ENCODE data around the gene FZD2.
A peak's percentile ranks its signal among the peaks of the same experiment; 100 is the strongest.
"Not testable (repeated sequence)": the region's sequence is repeated elsewhere in the genome, so short reads cannot be mapped to it uniquely, and the experiment has no call there.

Gene FZD2

GRCh38 chr17:44561237-44561623, 3.9 kb downstream of the FZD2 start:
- Histone ChIP-seq H3K4me1 (ENCODE audit: insufficient read depth, low read length) (peaks cover 29% of the 10 kb centered on the region), H3K36me3 (ENCODE audit: insufficient read depth, low read length) (no peaks in the 10 kb centered on the region), H3K9me3 (ENCODE audit: insufficient read depth, low read depth, low read length) (peaks cover 12% of the 10 kb centered on the region; the same call in 1 of the 2 replicates), H3K27me3 (ENCODE audit: insufficient read depth, low read length) (peaks cover 63% of the 10 kb centered on the region), H3K9ac (ENCODE audit: low read depth, low read length) (no peak overlapping the region), H3K27ac (ENCODE audit: low read depth, low read length) (no peak overlapping the region), H3K4me3 (ENCODE audit: low read length) (peak overlapping the region; percentile 80; the same call in 1 of the 2 replicates)
- WGBS: 8% methylated on average over 2 of the region's 3 CpGs

- Histone ChIP-seq H3K9me3 (ENCODE audit: insufficient read depth, low read depth, low read length) (peaks cover 15% of the 10 kb centered on the region; the same call in 1 of the 2 replicates), H3K27ac (ENCODE audit: low read depth, low read length) (no peak overlapping the region), H3K4me3 (ENCODE audit: low read length) (no peak overlapping the region), H3K9ac (ENCODE audit: low read depth, low read length) (no peak overlapping the region), H3K27me3 (ENCODE audit: insufficient read depth, low read length) (peaks cover 44% of the 10 kb centered on the region), H3K4me1 (ENCODE audit: insufficient read depth, low read length) (peaks cover 29% of the 10 kb centered on the region), H3K36me3 (ENCODE audit: insufficient read depth, low read length) (no peaks in the 10 kb centered on the region)
- 63% methylated on average over 6 of the region's 7 CpGs for WGBS
Measured at GRCh38 chr17:44564429-44564828, 7.1 kb downstream of the FZD2 start.

- Histone ChIP-seq H3K4me1 (ENCODE audit: insufficient read depth, low read length) (peaks cover 19% of the 10 kb centered on the region), H3K9ac (ENCODE audit: low read depth, low read length) (no peak overlapping the region), H3K4me3 (ENCODE audit: low read length) (no peak overlapping the region), H3K27me3 (ENCODE audit: insufficient read depth, low read length) (peaks cover 29% of the 10 kb centered on the region), H3K27ac (ENCODE audit: low read depth, low read length) (no peak overlapping the region), H3K9me3 (ENCODE audit: insufficient read depth, low read depth, low read length) (peaks cover 15% of the 10 kb centered on the region; the same call in 1 of the 2 replicates), H3K36me3 (ENCODE audit: insufficient read depth, low read length) (no peaks in the 10 kb centered on the region)
- WGBS: 86% methylated on average over 14 of the region's 14 CpGs
Measured at GRCh38 chr17:44565866-44566443, 8.7 kb downstream of the FZD2 start.

GRCh38 chr17:44568311-44568944, 11.1 kb downstream of the FZD2 start:
- not testable (repeated sequence) for H3K36me3 ChIP-seq (ENCODE audit: insufficient read depth, low read length); H3K4me3 ChIP-seq (ENCODE audit: low read length); H3K4me1 ChIP-seq (ENCODE audit: insufficient read depth, low read length); H3K27ac ChIP-seq (ENCODE audit: low read depth, low read length); H3K27me3 ChIP-seq (ENCODE audit: insufficient read depth, low read length); H3K9ac ChIP-seq (ENCODE audit: low read depth, low read length)
- WGBS: 91% methylated on average over 23 of the region's 23 CpGs
- peaks cover 15% of the 10 kb centered on the region; the same call in 1 of the 2 replicates for H3K9me3 ChIP-seq (ENCODE audit: insufficient read depth, low read depth, low read length)

GRCh38 chr17:44568945-44569858, 11.9 kb downstream of the FZD2 start:
- Histone ChIP-seq H3K27me3 (ENCODE audit: insufficient read depth, low read length) (no peaks in the 10 kb centered on the region; the same call in 1 of the 2 replicates), H3K4me1 (ENCODE audit: insufficient read depth, low read length) (no peaks in the 10 kb centered on the region), H3K27ac (ENCODE audit: low read depth, low read length) (no peak overlapping the region; the same call in 1 of the 2 replicates), H3K9ac (ENCODE audit: low read depth, low read length) (no peak overlapping the region), H3K36me3 (ENCODE audit: insufficient read depth, low read length) (no peaks in the 10 kb centered on the region), H3K9me3 (ENCODE audit: insufficient read depth, low read depth, low read length) (peaks cover 15% of the 10 kb centered on the region; the same call in 1 of the 2 replicates), H3K4me3 (ENCODE audit: low read length) (no peak overlapping the region)
- 62% methylated on average over 23 of the region's 26 CpGs for WGBS

GRCh38 chr17:44572801-44573200, 15.5 kb downstream of the FZD2 start:
- 93% methylated on average over 2 of the region's 2 CpGs for WGBS
- Histone ChIP-seq H3K27ac (ENCODE audit: low read depth, low read length) (no peak overlapping the region), H3K9me3 (ENCODE audit: insufficient read depth, low read depth, low read length) (peaks cover 3% of the 10 kb centered on the region; the same call in 1 of the 2 replicates), H3K9ac (ENCODE audit: low read depth, low read length) (no peak overlapping the region), H3K4me1 (ENCODE audit: insufficient read depth, low read length) (no peaks in the 10 kb centered on the region), H3K4me3 (ENCODE audit: low read length) (no peak overlapping the region), H3K27me3 (ENCODE audit: insufficient read depth, low read length) (no peaks in the 10 kb centered on the region), H3K36me3 (ENCODE audit: insufficient read depth, low read length) (no peaks in the 10 kb centered on the region)

GRCh38 chr17:44575403-44575802, 18.1 kb downstream of the FZD2 start:
- H3K36me3 ChIP-seq (ENCODE audit: insufficient read depth, low read length): no peaks in the 10 kb centered on the region

GRCh38 chr17:44578947-44579346, 21.7 kb downstream of the FZD2 start:
- no peak overlapping the region for H3K27ac ChIP-seq (ENCODE audit: low read depth, low read length)
- no peaks in the 10 kb centered on the region for H3K27me3 ChIP-seq (ENCODE audit: insufficient read depth, low read length)
- no peak overlapping the region for H3K9ac ChIP-seq (ENCODE audit: low read depth, low read length)
- H3K36me3 ChIP-seq (ENCODE audit: insufficient read depth, low read length): no peaks in the 10 kb centered on the region
- H3K4me1 ChIP-seq (ENCODE audit: insufficient read depth, low read length): no peaks in the 10 kb centered on the region
- H3K4me3 ChIP-seq (ENCODE audit: low read length): no peak overlapping the region
- 65% methylated on average over 3 of the region's 4 CpGs for WGBS
- H3K9me3 ChIP-seq (ENCODE audit: insufficient read depth, low read depth, low read length): no peaks in the 10 kb centered on the region

More at GRCh38 chr17:44575403-44575802, 18.1 kb downstream of the FZD2 start:
- no peak overlapping the region for H3K9ac ChIP-seq (ENCODE audit: low read depth, low read length)
- WGBS: 88% methylated on average over 1 of the region's 2 CpGs
- no peak overlapping the region for H3K27ac ChIP-seq (ENCODE audit: low read depth, low read length)
- H3K27me3 ChIP-seq (ENCODE audit: insufficient read depth, low read length): no peaks in the 10 kb centered on the region
- H3K9me3 ChIP-seq (ENCODE audit: insufficient read depth, low read depth, low read length): no peaks in the 10 kb centered on the region
- no peak overlapping the region for H3K4me3 ChIP-seq (ENCODE audit: low read length)
- H3K4me1 ChIP-seq (ENCODE audit: insufficient read depth, low read length): no peaks in the 10 kb centered on the region

- Histone ChIP-seq H3K27me3 (ENCODE audit: insufficient read depth, low read length) (no peaks in the 10 kb centered on the region), H3K9ac (ENCODE audit: low read depth, low read length) (no peak overlapping the region), H3K27ac (ENCODE audit: low read depth, low read length) (no peak overlapping the region), H3K36me3 (ENCODE audit: insufficient read depth, low read length) (no peaks in the 10 kb centered on the region), H3K4me3 (ENCODE audit: low read length) (no peak overlapping the region), H3K9me3 (ENCODE audit: insufficient read depth, low read depth, low read length) (no peaks in the 10 kb centered on the region), H3K4me1 (ENCODE audit: insufficient read depth, low read length) (peaks cover 4% of the 10 kb centered on the region; the same call in 1 of the 2 replicates)
- WGBS: 92% methylated on average over 11 of the region's 11 CpGs
Measured at GRCh38 chr17:44581868-44582267, 24.6 kb downstream of the FZD2 start.

- no peak overlapping the region for H3K4me3 ChIP-seq (ENCODE audit: low read length)
- H3K36me3 ChIP-seq (ENCODE audit: insufficient read depth, low read length): no peaks in the 10 kb centered on the region
- peaks cover 4% of the 10 kb centered on the region; the same call in 1 of the 2 replicates for H3K4me1 ChIP-seq (ENCODE audit: insufficient read depth, low read length)
- no peaks in the 10 kb centered on the region for H3K9me3 ChIP-seq (ENCODE audit: insufficient read depth, low read depth, low read length)
- no peaks in the 10 kb centered on the region for H3K27me3 ChIP-seq (ENCODE audit: insufficient read depth, low read length)
- H3K9ac ChIP-seq (ENCODE audit: low read depth, low read length): no peak overlapping the region
- no peak overlapping the region for H3K27ac ChIP-seq (ENCODE audit: low read depth, low read length)
- 82% methylated on average over 12 of the region's 13 CpGs for WGBS
Measured at GRCh38 chr17:44584443-44584842, 27.2 kb downstream of the FZD2 start.

- H3K27me3 ChIP-seq (ENCODE audit: insufficient read depth, low read length): no peaks in the 10 kb centered on the region
- no peak overlapping the region for H3K4me3 ChIP-seq (ENCODE audit: low read length)
- H3K9ac ChIP-seq (ENCODE audit: low read depth, low read length): no peak overlapping the region
- H3K27ac ChIP-seq (ENCODE audit: low read depth, low read length): no peak overlapping the region
- H3K36me3 ChIP-seq (ENCODE audit: insufficient read depth, low read length): no peaks in the 10 kb centered on the region
- H3K9me3 ChIP-seq (ENCODE audit: insufficient read depth, low read depth, low read length): no peaks in the 10 kb centered on the region
- peaks cover 4% of the 10 kb centered on the region; the same call in 1 of the 2 replicates for H3K4me1 ChIP-seq (ENCODE audit: insufficient read depth, low read length)
- 85% methylated on average over 7 of the region's 7 CpGs for WGBS
Measured at GRCh38 chr17:44585315-44585714, 28.0 kb downstream of the FZD2 start.
